Natural killer cell (primary cell): ENCODE results near the gene GALNT15. TPM values are rescaled to one million over a fixed set of nuclear protein-coding genes. Genes with fewer than 3 reads are reported as not detected.

ENCODE experiments used
- ATAC-seq, 3 donors: fragments of 150-1000 bp in 2 of 3; fragments of 200-7000 bp in 1 of 3; cut with Tn5 transposase; 1 replicate in 1 of 3; 2 replicates in 2 of 3; pipeline ENCODE4 v1.10.0; 2021; ENCODE audit warnings: mild to moderate bottlenecking in 2 of 3, moderate library complexity in 2 of 3
- DNase-seq, 2 donors: peaks; one replicate each; pipeline versions ENCODE4 v3.0.0 to v3.0.0-alpha.2; 2013 to 2021; ENCODE audit warnings: mixed read lengths in 1 of 2
- H3K27ac ChIP-seq: one replicate; pipeline ENCODE4 v1.5.1; 2013; ENCODE audit warnings: mild to moderate bottlenecking, low read length
- H3K27me3 ChIP-seq: one replicate; pipeline ENCODE4 v1.6.1; 2013; ENCODE audit warnings: low read length; ENCODE audit not compliant: control insufficient read depth, insufficient read depth
- H3K36me3 ChIP-seq: one replicate; pipeline ENCODE4 v1.6.1; 2013; ENCODE audit warnings: low read length; ENCODE audit not compliant: control insufficient read depth, insufficient read depth
- H3K4me1 ChIP-seq: one replicate; pipeline ENCODE4 v1.6.1; 2013; ENCODE audit warnings: low read length; ENCODE audit not compliant: control insufficient read depth, insufficient read depth
- H3K4me3 ChIP-seq: one replicate; pipeline ENCODE4 v1.5.1; 2013; ENCODE audit warnings: low read length
- H3K9me3 ChIP-seq: one replicate; pipeline ENCODE4 v1.6.1; 2013; ENCODE audit warnings: low read length; ENCODE audit not compliant: control insufficient read depth, insufficient read depth
- H3K27ac Mint-ChIP-seq, 2 donors: one replicate each; pipeline ENCODE4 v1.8.0; 2022; ENCODE audit warnings: mild to moderate bottlenecking in 2 of 2, mixed read lengths in 2 of 2, moderate library complexity in 1 of 2
- H3K27me3 Mint-ChIP-seq, 2 donors: one replicate each; pipeline ENCODE4 v1.8.0; 2022; ENCODE audit warnings: low read depth in 2 of 2, mixed read lengths in 2 of 2
- H3K36me3 Mint-ChIP-seq: one replicate; pipeline ENCODE4 v1.8.0; 2022; ENCODE audit warnings: mixed read lengths
- H3K4me1 Mint-ChIP-seq, 2 donors: one replicate each; pipeline ENCODE4 v1.8.0; 2022; ENCODE audit warnings: mixed read lengths in 2 of 2
- H3K4me3 Mint-ChIP-seq: one replicate; pipeline ENCODE4 v1.8.0; 2022; ENCODE audit warnings: mild to moderate bottlenecking, moderate library complexity, mixed read lengths
- H3K9me3 Mint-ChIP-seq, 2 donors: one replicate each; pipeline ENCODE4 v1.8.0; 2022; ENCODE audit warnings: mixed read lengths in 2 of 2
- WGBS: methylation state at CpG from one replicate; pipeline ENCODE4 v1.1.7; 2013; ENCODE audit warnings: missing lambda C conversion rate; ENCODE audit not compliant: insufficient coverage; 5-methylcytosine and 5-hydroxymethylcytosine counted together
- intact Hi-C: fragments of 100-400 bp; cut with micrococcal nuclease; formaldehyde crosslinking; loops from one replicate; pipeline ENCODE4 v1.14.2; 2022
- total RNA-seq, 4 donors: library from RNA; stranded (reverse); fragments of 120-200 nt in 1 of 4; gene quantifications; one replicate each; pipeline versions ENCODE4 v1.2.3 to v1.2.4, GENCODE V29; 2013 to 2022
- TF ChIP-seq, protein P1 (sequence below): fragments of 200-600 bp; IDR thresholded peaks from one replicate; pipeline ENCODE4 v1.8.0; 2022; ENCODE audit warnings: antibody characterized with exemption

The GALNT15 gene
- total RNA-seq, 3 donors from 2014 or later (not counting 1 experiment from before 2014, with no cell fraction given) = not detected

DNA sequence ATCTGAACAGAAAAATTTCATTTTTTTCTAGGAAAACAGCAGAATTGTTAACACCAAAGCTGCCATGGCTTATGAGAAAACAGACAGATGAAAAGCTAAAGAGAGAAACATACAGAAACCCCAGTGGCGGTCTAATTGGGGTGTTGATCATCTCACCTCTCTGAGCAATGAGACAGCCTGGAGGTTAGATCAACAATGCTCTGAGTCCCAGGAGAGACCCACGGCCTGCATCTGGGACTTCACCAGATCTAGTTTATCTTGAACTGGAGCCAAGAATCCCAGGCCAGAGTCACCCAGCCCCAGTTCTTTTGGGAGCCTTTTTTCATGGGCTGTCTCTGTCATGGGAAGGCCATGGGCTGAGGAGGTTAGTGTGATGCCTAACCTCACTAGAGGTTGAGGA lies 3.5 kb upstream of the GALNT15 start:
- TF ChIP-seq, protein P1, sequence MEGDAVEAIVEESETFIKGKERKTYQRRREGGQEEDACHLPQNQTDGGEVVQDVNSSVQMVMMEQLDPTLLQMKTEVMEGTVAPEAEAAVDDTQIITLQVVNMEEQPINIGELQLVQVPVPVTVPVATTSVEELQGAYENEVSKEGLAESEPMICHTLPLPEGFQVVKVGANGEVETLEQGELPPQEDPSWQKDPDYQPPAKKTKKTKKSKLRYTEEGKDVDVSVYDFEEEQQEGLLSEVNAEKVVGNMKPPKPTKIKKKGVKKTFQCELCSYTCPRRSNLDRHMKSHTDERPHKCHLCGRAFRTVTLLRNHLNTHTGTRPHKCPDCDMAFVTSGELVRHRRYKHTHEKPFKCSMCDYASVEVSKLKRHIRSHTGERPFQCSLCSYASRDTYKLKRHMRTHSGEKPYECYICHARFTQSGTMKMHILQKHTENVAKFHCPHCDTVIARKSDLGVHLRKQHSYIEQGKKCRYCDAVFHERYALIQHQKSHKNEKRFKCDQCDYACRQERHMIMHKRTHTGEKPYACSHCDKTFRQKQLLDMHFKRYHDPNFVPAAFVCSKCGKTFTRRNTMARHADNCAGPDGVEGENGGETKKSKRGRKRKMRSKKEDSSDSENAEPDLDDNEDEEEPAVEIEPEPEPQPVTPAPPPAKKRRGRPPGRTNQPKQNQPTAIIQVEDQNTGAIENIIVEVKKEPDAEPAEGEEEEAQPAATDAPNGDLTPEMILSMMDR = no peak
- WGBS = 86% methylated on average over 2 of the region's 2 CpGs
- Mint-ChIP-seq H3K27me3 (peaks cover 11 to 15% of the 10 kb centered on the region in 2 donors), H3K36me3 (no peaks in the 10 kb centered on the region), H3K9me3 (no peaks in the 10 kb centered on the region), H3K27ac (no peak overlapping the region), H3K4me1 (no peaks in the 10 kb centered on the region), H3K4me3 (no peak overlapping the region)
- Histone ChIP-seq H3K4me3 (no peak overlapping the region), H3K27ac (no peak overlapping the region), H3K36me3 (no peaks in the 10 kb centered on the region), H3K27me3 (no peaks in the 10 kb centered on the region), H3K4me1 (no peaks in the 10 kb centered on the region), H3K9me3 (no peaks in the 10 kb centered on the region)
- no peak for DNase-seq
- ATAC-seq = no peak
- intact Hi-C loops = loop anchor here (10.0 kb wide), 1 partner anchor 976 kb away; no protein-coding TSS in a partner anchor

DNA sequence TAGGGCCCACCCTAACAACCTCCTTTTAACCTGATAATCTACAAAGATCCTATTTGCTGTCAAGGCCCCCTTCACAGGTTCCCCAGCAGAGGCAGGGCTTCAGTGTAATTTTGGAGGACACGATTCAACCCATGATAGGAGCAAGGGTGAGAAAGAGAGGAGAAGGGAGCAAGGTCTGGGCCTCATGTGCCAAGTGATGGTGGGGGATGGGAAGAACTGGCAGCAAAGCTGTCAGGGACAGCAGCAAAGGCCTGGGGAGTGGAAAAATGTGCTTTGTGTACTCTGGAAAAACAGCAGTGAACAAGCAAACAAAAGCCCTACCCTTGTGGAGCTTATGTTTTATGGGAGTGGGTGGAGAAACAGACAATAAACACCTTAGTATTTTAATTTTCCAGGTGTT lies 2.7 kb upstream of the GALNT15 start:
- Histone ChIP-seq H3K27me3 (no peaks in the 10 kb centered on the region), H3K4me3 (no peak overlapping the region), H3K36me3 (no peaks in the 10 kb centered on the region), H3K9me3 (no peaks in the 10 kb centered on the region), H3K27ac (no peak overlapping the region), H3K4me1 (no peaks in the 10 kb centered on the region)
- DNase-seq (no peak), ATAC-seq (no peak)
- Mint-ChIP-seq H3K4me1 (no peaks in the 10 kb centered on the region), H3K36me3 (no peaks in the 10 kb centered on the region), H3K9me3 (no peaks in the 10 kb centered on the region), H3K27me3 (peaks cover 3 to 10% of the 10 kb centered on the region in 2 donors), H3K4me3 (no peak overlapping the region), H3K27ac (no peak overlapping the region)
- TF ChIP-seq, protein P1 = no peak
- WGBS = 84% methylated on average over 1 of the region's 1 CpG
- intact Hi-C loops = loop anchor here (10.0 kb wide), 1 partner anchor 977 kb away; no protein-coding TSS in a partner anchor

DNA sequence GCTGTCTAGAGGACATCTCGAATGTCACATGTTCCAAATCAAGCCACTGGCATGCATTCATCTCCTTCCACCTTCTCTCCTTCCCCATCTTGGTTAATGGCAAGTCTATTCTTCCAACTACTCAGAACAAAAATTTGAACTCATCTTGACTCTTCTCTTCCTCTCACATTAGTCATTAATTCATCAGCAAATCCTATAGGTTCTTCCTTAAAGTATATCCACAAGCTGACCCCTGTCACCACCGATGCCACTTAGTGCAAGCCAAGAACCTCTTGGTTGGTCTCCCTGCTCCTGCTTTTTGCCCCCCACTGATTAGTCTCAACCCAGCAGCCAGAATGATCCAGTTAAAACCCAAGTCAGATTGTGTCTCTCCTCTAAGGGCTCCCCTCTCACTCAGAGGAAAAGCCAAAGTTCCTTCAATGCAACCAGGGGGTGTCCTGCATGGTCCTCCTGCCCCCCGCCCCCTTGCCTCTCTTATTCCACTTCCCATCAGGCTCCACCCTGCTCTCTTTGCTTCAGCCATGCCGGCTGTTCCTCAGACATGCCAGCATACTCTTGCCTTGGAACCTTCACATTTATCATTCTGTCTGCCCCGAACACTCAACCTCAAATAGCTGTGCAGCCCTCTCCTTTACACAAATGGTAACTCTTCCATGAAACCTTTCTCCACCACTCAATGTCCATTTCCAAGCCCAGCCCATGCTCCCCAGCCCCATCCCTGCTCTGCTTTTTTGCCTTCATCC lies 1.0 kb upstream of the GALNT15 start:
- TF ChIP-seq, protein P1 = no peak
- intact Hi-C loops = loop anchor here (10.0 kb wide), 1 partner anchor 979 kb away; no protein-coding TSS in a partner anchor
- no peaks in the 10 kb centered on the region for H3K36me3 ChIP-seq
- H3K27me3 ChIP-seq = no peaks in the 10 kb centered on the region
- no peaks in the 10 kb centered on the region for H3K9me3 ChIP-seq
- DNase-seq (no peak), ATAC-seq (no peak)
- Mint-ChIP-seq H3K27ac (no peak overlapping the region), H3K27me3 (peaks cover 0 to 14% of the 10 kb centered on the region in 2 donors), H3K9me3 (no peaks in the 10 kb centered on the region), H3K4me1 (peaks cover 2% of the 10 kb centered on the region in 2 donors), H3K36me3 (no peaks in the 10 kb centered on the region), H3K4me3 (no peak overlapping the region)
- WGBS = 82% methylated on average over 5 of the region's 5 CpGs
- no peak overlapping the region for H3K4me3 ChIP-seq
- no peak overlapping the region for H3K27ac ChIP-seq
- H3K4me1 ChIP-seq = peaks cover 4% of the 10 kb centered on the region

DNA sequence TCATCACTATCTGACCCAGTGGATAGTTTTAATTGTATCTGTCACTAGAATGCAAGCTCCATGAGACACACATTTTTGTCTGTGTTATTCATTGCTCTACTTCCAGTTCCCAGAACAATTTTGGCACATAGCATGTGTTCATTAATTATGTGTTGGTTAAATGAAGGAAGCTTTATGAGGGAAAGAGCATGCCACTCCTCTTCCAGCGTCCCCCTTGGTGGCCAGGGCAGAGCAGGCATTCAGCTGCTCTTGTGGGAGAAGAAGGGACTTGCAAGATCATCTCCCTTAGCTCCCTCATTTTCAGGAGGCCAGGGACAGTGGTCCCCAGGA lies 489 bp upstream of the GALNT15 start:
- DNase-seq (no peak), ATAC-seq (no peak)
- TF ChIP-seq, protein P1 = no peak
- peaks cover 5% of the 10 kb centered on the region for H3K4me1 ChIP-seq
- Mint-ChIP-seq H3K4me3 (no peak overlapping the region), H3K36me3 (no peaks in the 10 kb centered on the region), H3K9me3 (no peaks in the 10 kb centered on the region), H3K27me3 (peaks cover 0 to 17% of the 10 kb centered on the region in 2 donors), H3K27ac (no peak overlapping the region), H3K4me1 (peaks cover 6 to 8% of the 10 kb centered on the region in 2 donors)
- no peaks in the 10 kb centered on the region for H3K27me3 ChIP-seq
- no CpG with 5 or more reads among the region's 1 CpG for WGBS
- no peak overlapping the region for H3K27ac ChIP-seq
- no peaks in the 10 kb centered on the region for H3K9me3 ChIP-seq
- intact Hi-C loops = loop anchor here (10.0 kb wide), 1 partner anchor 979 kb away; no protein-coding TSS in a partner anchor
- H3K4me3 ChIP-seq = no peak overlapping the region
- no peaks in the 10 kb centered on the region for H3K36me3 ChIP-seq
